GM21723 (cell line): Measurements from ENCODE around the gene TPD52L1.

Experiments used
- ATAC-seq: cut with Tn5 transposase; IDR thresholded peaks from one replicate; pipeline ENCODE4 v1.9.1; 2021; ENCODE audit warnings: mild to moderate bottlenecking, moderate library complexity; ENCODE audit not compliant: unreplicated experiment

TPD52L1 gene

GRCh38 chr6:125205931-125206330 lies 52.4 kb downstream of the TPD52L1 start:
- no peak for ATAC-seq

- ATAC-seq, result no peak
These were observed 52.8 kb downstream of the TPD52L1 start for GRCh38 chr6:125206389-125206788.

DNA sequence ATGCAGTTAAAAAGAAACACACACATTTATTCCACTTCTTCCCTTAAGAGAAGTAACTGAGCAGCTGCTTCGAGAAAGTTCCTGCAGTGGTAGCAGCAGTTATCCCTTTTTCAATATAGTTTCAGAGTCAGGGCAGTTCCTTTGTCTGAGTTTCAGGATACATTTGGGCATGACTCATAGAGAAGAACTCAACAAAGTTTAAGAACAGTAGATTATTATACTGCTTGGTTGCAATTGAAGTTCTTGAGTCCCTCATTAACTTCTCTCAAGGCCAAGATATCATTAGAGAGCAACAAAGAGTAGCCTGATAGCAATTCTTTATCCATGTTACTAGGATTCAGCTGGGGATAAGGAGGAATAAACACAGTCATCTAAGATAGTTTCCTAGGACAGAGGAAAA lies 54.4 kb downstream of the TPD52L1 start:
- ATAC-seq, result no peak

DNA sequence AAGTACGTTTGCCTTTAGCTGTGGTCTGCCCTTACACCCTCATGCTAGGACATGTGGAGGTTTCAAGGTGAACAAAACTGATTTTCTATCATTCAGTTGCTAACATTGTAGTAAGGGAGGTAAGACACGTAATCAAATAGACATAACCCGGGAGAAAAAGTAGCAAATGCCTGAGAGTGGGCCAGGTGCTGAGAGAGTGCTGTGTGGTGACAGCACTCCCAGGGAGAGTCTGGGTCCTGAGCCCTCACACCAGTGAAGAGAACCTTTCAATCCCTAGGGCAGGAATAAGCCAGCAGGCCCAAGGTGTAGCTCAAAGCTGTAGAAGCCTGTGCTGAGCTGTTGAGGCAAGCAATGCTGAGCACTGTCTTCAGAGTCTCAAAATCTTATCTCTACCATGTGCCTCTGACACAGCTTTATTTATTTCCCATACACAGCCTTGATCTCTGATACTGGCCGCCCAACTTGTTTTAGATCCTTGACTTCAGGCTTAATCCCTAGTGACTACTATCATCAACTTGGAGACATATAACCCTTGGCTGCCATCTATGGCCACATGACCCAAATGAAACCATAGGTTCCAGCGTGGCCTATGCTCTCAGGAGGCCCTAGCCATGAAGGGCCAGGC lies 55.2 kb downstream of the TPD52L1 start:
- ATAC-seq, result no peak

GRCh38 chr6:125210667-125211066 lies 57.1 kb downstream of the TPD52L1 start:
- ATAC-seq, result no peak

- no peak for ATAC-seq
These were observed 57.8 kb downstream of the TPD52L1 start for GRCh38 chr6:125211352-125211751.

GRCh38 chr6:125212377-125212776 lies 58.8 kb downstream of the TPD52L1 start:
- no peak for ATAC-seq

DNA sequence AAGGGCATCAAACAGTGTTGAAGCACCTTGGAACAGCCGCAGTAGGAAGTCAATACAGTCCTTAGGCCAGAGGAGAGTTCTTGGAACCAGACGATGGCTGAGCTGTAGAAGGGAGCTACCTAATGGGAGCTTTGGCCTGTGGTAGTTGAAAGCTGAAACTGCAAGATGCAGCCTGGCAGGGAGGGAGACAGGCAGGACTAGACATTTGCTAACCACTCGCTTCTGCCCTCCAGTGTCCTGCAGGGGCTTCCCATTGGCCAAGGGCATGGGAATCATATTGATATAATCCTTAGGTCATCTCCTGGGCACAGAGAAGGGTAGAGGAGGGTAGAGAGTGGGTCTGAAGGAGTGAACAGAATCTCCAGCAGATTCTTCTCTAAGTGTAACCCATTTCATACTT lies 60.4 kb downstream of the TPD52L1 start:
- no peak for ATAC-seq

- ATAC-seq, result no peak
These were observed 61.8 kb downstream of the TPD52L1 start for GRCh38 chr6:125215252-125215819.

DNA sequence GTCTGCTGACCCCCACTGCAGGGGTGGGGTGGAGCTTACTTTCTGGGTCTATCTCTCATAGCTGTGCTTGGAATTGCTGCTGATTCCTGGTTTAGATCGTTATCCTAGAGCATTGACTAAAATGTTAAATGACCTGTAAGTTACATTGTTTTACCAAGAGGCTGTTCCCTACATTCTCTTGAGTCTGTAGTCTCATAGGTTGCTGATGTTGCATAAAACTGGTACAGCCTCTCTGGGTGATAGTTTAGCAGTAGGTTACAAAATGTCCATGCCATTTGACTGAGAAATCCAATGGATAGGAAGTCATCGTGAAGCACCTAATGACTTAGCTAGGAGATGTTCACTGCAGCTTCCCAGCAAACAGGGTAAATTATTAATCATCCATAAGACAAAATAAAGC lies 62.4 kb downstream of the TPD52L1 start:
- ATAC-seq, result no peak

- no peak for ATAC-seq
These were observed 63.8 kb downstream of the TPD52L1 start for GRCh38 chr6:125217369-125217768.

GRCh38 chr6:125217992-125218391 lies 64.4 kb downstream of the TPD52L1 start:
- no peak for ATAC-seq

GRCh38 chr6:125219361-125219895 lies 65.9 kb downstream of the TPD52L1 start:
- ATAC-seq, result no peak

GRCh38 chr6:125220712-125221111 lies 67.1 kb downstream of the TPD52L1 start:
- ATAC-seq, result no peak

- ATAC-seq, result no peak
These were observed 69.2 kb downstream of the TPD52L1 start for GRCh38 chr6:125222531-125223455.

DNA sequence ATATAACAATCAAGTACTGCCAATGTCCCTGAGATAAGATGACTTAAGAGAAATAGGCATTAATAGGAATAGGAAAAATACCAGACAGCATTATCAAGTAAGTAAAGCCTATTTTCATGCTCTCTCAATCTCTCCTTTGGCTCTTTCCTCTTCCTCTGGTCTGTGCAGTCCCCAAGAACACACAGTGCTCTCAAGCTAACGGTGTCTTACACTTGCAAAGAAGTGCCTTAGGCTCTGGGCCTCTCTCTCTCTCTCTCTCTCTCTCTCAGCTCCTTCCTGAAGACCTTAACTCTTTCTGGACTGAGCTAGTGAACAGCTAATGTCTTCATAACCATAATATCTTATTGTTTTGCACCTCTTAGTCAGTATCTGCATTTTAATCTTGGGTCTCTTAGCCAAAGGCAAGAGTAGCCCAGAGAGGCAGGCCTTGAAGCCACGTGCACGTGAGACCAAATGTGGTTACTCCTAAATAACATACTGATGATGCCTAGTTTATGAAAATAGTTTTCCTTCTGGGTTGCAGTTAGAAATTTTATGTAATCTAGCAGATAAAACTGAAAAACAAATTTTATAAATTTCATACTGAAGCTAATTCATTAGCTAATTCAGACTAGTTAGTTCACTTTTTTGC lies 70.8 kb downstream of the TPD52L1 start:
- ATAC-seq, result no peak

GRCh38 chr6:125227244-125227643 lies 73.7 kb downstream of the TPD52L1 start:
- ATAC-seq, result no peak

GRCh38 chr6:125228981-125229479 lies 75.5 kb downstream of the TPD52L1 start:
- ATAC-seq, result no peak

- ATAC-seq, result no peak
These were observed 77.1 kb downstream of the TPD52L1 start for GRCh38 chr6:125230674-125231073.

- ATAC-seq, result no peak
These were observed 77.6 kb downstream of the TPD52L1 start for GRCh38 chr6:125231133-125231532.
